COLO668 (cell line): ENCODE results near the gene KRTAP10-11.
"Not testable (repeated sequence)": the region's sequence is repeated elsewhere in the genome, so short reads cannot be mapped to it uniquely, and the experiment has no call there.

ENCODE experiments used
- DNase-seq: peaks from one replicate; lab custom pipeline; 2025; ENCODE audit not compliant: unreplicated experiment; lab: John Stamatoyannopoulos, UW

The KRTAP10-11 gene

GRCh38 chr21:44638506-44639330 is 7.5 kb upstream of the KRTAP10-11 start:
- not testable (repeated sequence) for DNase-seq

GRCh38 chr21:44639331-44639655 is 6.9 kb upstream of the KRTAP10-11 start:
- no peak for DNase-seq

- DNase-seq, result no peak
Observed at GRCh38 chr21:44640761-44641160, 5.5 kb upstream of the KRTAP10-11 start.

GRCh38 chr21:44643741-44644310 is 2.4 kb upstream of the KRTAP10-11 start:
- no peak for DNase-seq

GRCh38 chr21:44644878-44645277 is 1.3 kb upstream of the KRTAP10-11 start:
- DNase-seq, result no peak

GRCh38 chr21:44647222-44647552 is 973 bp downstream of the KRTAP10-11 start:
- no peak for DNase-seq

GRCh38 chr21:44648557-44649311 is 2.5 kb downstream of the KRTAP10-11 start:
- no peak for DNase-seq

GRCh38 chr21:44649521-44650100 is 3.4 kb downstream of the KRTAP10-11 start:
- no peak for DNase-seq

GRCh38 chr21:44650265-44650972 is 4.2 kb downstream of the KRTAP10-11 start:
- DNase-seq, result no peak

- no peak for DNase-seq
Observed at GRCh38 chr21:44650973-44651675, 4.9 kb downstream of the KRTAP10-11 start.

GRCh38 chr21:44653123-44653522 is 6.9 kb downstream of the KRTAP10-11 start:
- DNase-seq, result no peak

- peak; percentile 33 for DNase-seq
Observed at GRCh38 chr21:44653656-44654575, 7.7 kb downstream of the KRTAP10-11 start.

- no peak for DNase-seq
Observed at GRCh38 chr21:44654576-44655175, 8.5 kb downstream of the KRTAP10-11 start, which contains the start of gene KRTAP12-4. TSS of gene KRTAP12-4 (minus strand) at chr21:44654659. CDS start at chr21:44654614, 45 bp downstream.

GRCh38 chr21:44656868-44657267 is 10.7 kb downstream of the KRTAP10-11 start:
- no peak for DNase-seq

- DNase-seq, result no peak
Observed at GRCh38 chr21:44657635-44658540, 11.7 kb downstream of the KRTAP10-11 start, which contains the start of gene KRTAP12-3. TSS of gene KRTAP12-3 (plus strand) at chr21:44657932. CDS start at chr21:44657980, 48 bp downstream.

GRCh38 chr21:44658541-44658910 is 12.3 kb downstream of the KRTAP10-11 start:
- no peak for DNase-seq

- no peak for DNase-seq
Observed at GRCh38 chr21:44658913-44659595, 12.8 kb downstream of the KRTAP10-11 start.
